ENCODE measurements around the gene CERS4.
"Not testable (repeated sequence)": the region's sequence is repeated elsewhere in the genome, so short reads cannot be mapped to it uniquely, and the experiment has no call there.

Gene CERS4
- 24.0 to 26.1 reads per million in 2 donors for total RNA-seq

- peak; percentile 67 for DNase-seq
Observed at GRCh38 chr19:8208922-8209461, at the start of gene CERS4. CERS4 (plus strand) TSS chr19:8209370; CDS start chr19:8251077, 41,707 bp downstream.

- DNase-seq: no peak
Observed at GRCh38 chr19:8161135-8161646, 48.0 kb upstream of the CERS4 start.

- no peak for DNase-seq
Observed at GRCh38 chr19:8163759-8164158, 45.4 kb upstream of the CERS4 start.

- DNase-seq: no peak
Observed at GRCh38 chr19:8167985-8168384, 41.2 kb upstream of the CERS4 start.

GRCh38 chr19:8168537-8168936 is 40.6 kb upstream of the CERS4 start:
- DNase-seq: no peak

GRCh38 chr19:8174706-8175105 is 34.5 kb upstream of the CERS4 start:
- no peak for DNase-seq

GRCh38 chr19:8180018-8180417 is 29.2 kb upstream of the CERS4 start:
- no peak for DNase-seq

- no peak for DNase-seq
Observed at GRCh38 chr19:8184274-8184673, 24.9 kb upstream of the CERS4 start.

- DNase-seq: no peak
Observed at GRCh38 chr19:8185343-8186068, 23.7 kb upstream of the CERS4 start.

- DNase-seq: no peak
Observed at GRCh38 chr19:8192221-8192820, 16.8 kb upstream of the CERS4 start.

GRCh38 chr19:8194528-8195267 is 14.5 kb upstream of the CERS4 start:
- peak; percentile 33 for DNase-seq

GRCh38 chr19:8196271-8196927 is 12.8 kb upstream of the CERS4 start:
- no peak for DNase-seq

GRCh38 chr19:8203288-8204120 is 5.7 kb upstream of the CERS4 start:
- not testable (repeated sequence) for DNase-seq

GRCh38 chr19:8204961-8205360 is 4.2 kb upstream of the CERS4 start:
- no peak for DNase-seq

GRCh38 chr19:8206147-8207087 is 2.8 kb upstream of the CERS4 start:
- no peak for DNase-seq

- DNase-seq: not testable (repeated sequence)
Observed at GRCh38 chr19:8207326-8207725, 1.8 kb upstream of the CERS4 start.

- no peak for DNase-seq
Observed at GRCh38 chr19:8208119-8208921, 850 bp upstream of the CERS4 start.

- DNase-seq: peak; percentile 69
Observed at GRCh38 chr19:8209462-8210378, 550 bp downstream of the CERS4 start.
